Type B pancreatic cell (in vitro differentiated cells): ENCODE data around the gene MRPL1. TPM values are rescaled to one million over a fixed set of nuclear protein-coding genes. Genes with fewer than 3 reads are reported as not detected.

ENCODE experiments used
- DNase-seq: peaks from one replicate; pipeline ENCODE4 v3.0.0; 2021; ENCODE audit warnings: mixed read lengths; ENCODE audit not compliant: unreplicated experiment; ENCODE audit errors: extremely low spot score
- H3K27ac Mint-ChIP-seq: 2 replicates; pipeline ENCODE4 v1.8.0; 2021; ENCODE audit warnings: mild to moderate bottlenecking, mixed read lengths
- H3K27me3 Mint-ChIP-seq: 2 replicates; pipeline ENCODE4 v1.8.0; 2021; ENCODE audit warnings: mixed read lengths
- H3K36me3 Mint-ChIP-seq: 2 replicates; pipeline ENCODE4 v1.8.0; 2021; ENCODE audit warnings: mixed read lengths
- H3K4me1 Mint-ChIP-seq: one replicate; pipeline ENCODE4 v1.8.0; 2021; ENCODE audit warnings: mixed read lengths; ENCODE audit not compliant: unreplicated experiment
- H3K4me3 Mint-ChIP-seq: 2 replicates; pipeline ENCODE4 v1.8.0; 2021; ENCODE audit warnings: mild to moderate bottlenecking, mixed read lengths
- H3K9me3 Mint-ChIP-seq: 2 replicates; pipeline ENCODE4 v1.8.0; 2021; ENCODE audit warnings: mixed read lengths
- total RNA-seq: library from RNA; stranded (reverse); gene quantifications from 2 replicates; pipeline ENCODE4 v1.2.1, GENCODE V29; 2021; ENCODE audit warnings: low replicate concordance
- TF ChIP-seq, protein P1 (sequence below): fragments of 200-600 bp; sonication (generic); conservative IDR thresholded peaks from 2 replicates; pipeline ENCODE4 v1.5.0; 2021; ENCODE audit warnings: antibody characterized with exemption, mild to moderate bottlenecking

Gene MRPL1
- total RNA-seq, 1 donor from 2014 or later = 44.1 TPM

GRCh38 chr4:77881460-77882295, 19.0 kb downstream of the MRPL1 start:
- Mint-ChIP-seq H3K36me3 (peaks cover 28% of the 10 kb centered on the region), H3K9me3 (peaks cover 5% of the 10 kb centered on the region), H3K4me1 (peaks cover 21% of the 10 kb centered on the region), H3K4me3 (peak overlapping the region; percentile 13), H3K27me3 (no peaks in the 10 kb centered on the region), H3K27ac (peak overlapping the region; percentile 49)
- no peak for DNase-seq
- TF ChIP-seq, protein P1, sequence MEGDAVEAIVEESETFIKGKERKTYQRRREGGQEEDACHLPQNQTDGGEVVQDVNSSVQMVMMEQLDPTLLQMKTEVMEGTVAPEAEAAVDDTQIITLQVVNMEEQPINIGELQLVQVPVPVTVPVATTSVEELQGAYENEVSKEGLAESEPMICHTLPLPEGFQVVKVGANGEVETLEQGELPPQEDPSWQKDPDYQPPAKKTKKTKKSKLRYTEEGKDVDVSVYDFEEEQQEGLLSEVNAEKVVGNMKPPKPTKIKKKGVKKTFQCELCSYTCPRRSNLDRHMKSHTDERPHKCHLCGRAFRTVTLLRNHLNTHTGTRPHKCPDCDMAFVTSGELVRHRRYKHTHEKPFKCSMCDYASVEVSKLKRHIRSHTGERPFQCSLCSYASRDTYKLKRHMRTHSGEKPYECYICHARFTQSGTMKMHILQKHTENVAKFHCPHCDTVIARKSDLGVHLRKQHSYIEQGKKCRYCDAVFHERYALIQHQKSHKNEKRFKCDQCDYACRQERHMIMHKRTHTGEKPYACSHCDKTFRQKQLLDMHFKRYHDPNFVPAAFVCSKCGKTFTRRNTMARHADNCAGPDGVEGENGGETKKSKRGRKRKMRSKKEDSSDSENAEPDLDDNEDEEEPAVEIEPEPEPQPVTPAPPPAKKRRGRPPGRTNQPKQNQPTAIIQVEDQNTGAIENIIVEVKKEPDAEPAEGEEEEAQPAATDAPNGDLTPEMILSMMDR = no peak

DNA sequence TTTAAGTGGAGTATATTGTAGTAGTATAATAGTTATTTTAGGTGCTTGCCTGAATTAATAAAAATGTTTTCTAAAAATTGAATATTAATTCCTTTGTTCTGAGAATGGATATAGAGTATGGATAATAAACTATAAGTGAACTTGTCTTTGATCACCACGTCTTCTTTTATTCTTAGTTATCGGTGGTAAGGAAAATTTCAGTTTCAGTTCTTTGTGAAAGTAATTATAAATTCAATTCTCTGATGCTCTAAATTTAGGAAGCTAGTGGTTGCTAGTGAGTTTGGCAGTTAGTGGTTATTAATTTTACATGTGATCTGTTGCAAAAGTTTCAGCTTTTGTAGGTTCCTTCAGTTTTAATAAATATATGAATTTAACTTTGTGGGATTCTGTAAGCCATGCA, 30.8 kb downstream of the MRPL1 start:
- H3K27me3 Mint-ChIP-seq = no peaks in the 10 kb centered on the region

DNA sequence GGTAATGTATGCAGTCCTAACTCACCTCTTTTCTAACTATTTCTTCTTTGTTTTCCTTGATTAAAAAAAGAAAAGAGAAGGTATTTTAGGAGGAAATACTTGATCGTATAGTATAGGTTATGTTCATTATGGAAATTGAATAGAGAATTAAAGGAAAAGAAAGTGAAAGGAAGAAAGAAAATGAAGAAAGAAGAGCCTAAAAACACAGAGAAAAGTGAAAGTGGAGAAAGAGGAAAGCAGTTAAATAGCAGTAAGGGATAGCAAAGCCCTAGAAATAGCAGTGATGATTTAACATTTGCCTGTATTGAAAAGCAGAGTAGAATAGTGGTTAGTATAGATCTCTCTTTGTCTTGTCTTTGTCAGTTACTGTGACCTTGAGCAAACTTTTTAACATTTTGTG, 37.0 kb downstream of the MRPL1 start:
- H3K4me1 Mint-ChIP-seq = no peaks in the 10 kb centered on the region
- H3K9me3 Mint-ChIP-seq = no peaks in the 10 kb centered on the region
- no peak overlapping the region for H3K4me3 Mint-ChIP-seq
- TF ChIP-seq, protein P1 = no peak
- no peaks in the 10 kb centered on the region for H3K27me3 Mint-ChIP-seq
- no peak for DNase-seq
- H3K27ac Mint-ChIP-seq = no peak overlapping the region
- peaks cover 35% of the 10 kb centered on the region for H3K36me3 Mint-ChIP-seq

More for the DNA sequence above, 30.8 kb downstream of the MRPL1 start:
- no peaks in the 10 kb centered on the region for H3K9me3 Mint-ChIP-seq
- H3K27ac Mint-ChIP-seq = no peak overlapping the region
- TF ChIP-seq, protein P1 = no peak
- DNase-seq = no peak
- peaks cover 36% of the 10 kb centered on the region for H3K36me3 Mint-ChIP-seq
- H3K4me1 Mint-ChIP-seq = no peaks in the 10 kb centered on the region
- H3K4me3 Mint-ChIP-seq = no peak overlapping the region

GRCh38 chr4:77903186-77903585, 40.6 kb downstream of the MRPL1 start:
- TF ChIP-seq, protein P1 = no peak
- Mint-ChIP-seq H3K27me3 (no peaks in the 10 kb centered on the region), H3K4me3 (no peak overlapping the region), H3K36me3 (peaks cover 28% of the 10 kb centered on the region), H3K27ac (no peak overlapping the region), H3K4me1 (no peaks in the 10 kb centered on the region), H3K9me3 (no peaks in the 10 kb centered on the region)
- DNase-seq = no peak

GRCh38 chr4:77905651-77906263, 43.1 kb downstream of the MRPL1 start:
- no peaks in the 10 kb centered on the region for H3K4me1 Mint-ChIP-seq
- TF ChIP-seq, protein P1 = no peak
- H3K4me3 Mint-ChIP-seq = no peak overlapping the region
- no peaks in the 10 kb centered on the region for H3K27me3 Mint-ChIP-seq
- no peak for DNase-seq
- H3K36me3 Mint-ChIP-seq = peaks cover 22% of the 10 kb centered on the region
- no peaks in the 10 kb centered on the region for H3K9me3 Mint-ChIP-seq
- no peak overlapping the region for H3K27ac Mint-ChIP-seq
